Activated naive CD4-positive, alpha-beta T cell treated with anti-CD3 and anti-CD28 coated beads for 36 hours (primary cell): Measurements from ENCODE around the gene PSMG3. TPM values are rescaled to one million over a fixed set of nuclear protein-coding genes. Genes with fewer than 3 reads are reported as not detected.

Experiments used
- CTCF ChIA-PET: fragments of 350-600 bp; sonication (Branson Sonifier 250); formaldehyde crosslinking; loops from one replicate; lab custom pipeline; 2021; ENCODE audit warnings: antibody characterized with exemption; lab: Charles Lee
- DNase-seq: peaks from one replicate; pipeline ENCODE4 v3.0.0-alpha.2; 2020
- H3K27ac Mint-ChIP-seq: one replicate; pipeline ENCODE4 v1.8.0; 2021; ENCODE audit warnings: mild to moderate bottlenecking, mixed read lengths
- H3K27me3 Mint-ChIP-seq: one replicate; pipeline ENCODE4 v1.8.0; 2021; ENCODE audit warnings: low read depth, mixed read lengths
- H3K36me3 Mint-ChIP-seq: one replicate; pipeline ENCODE4 v1.8.0; 2021; ENCODE audit warnings: low read depth, mixed read lengths
- H3K4me1 Mint-ChIP-seq: one replicate; pipeline ENCODE4 v1.8.0; 2021; ENCODE audit warnings: low read depth, mixed read lengths
- H3K4me3 Mint-ChIP-seq: one replicate; pipeline ENCODE4 v1.8.0; 2021; ENCODE audit warnings: mild to moderate bottlenecking, moderate library complexity, mixed read lengths
- H3K9me3 Mint-ChIP-seq: one replicate; pipeline ENCODE4 v1.8.0; 2021; ENCODE audit warnings: mixed read lengths
- intact Hi-C: fragments of 100-400 bp; cut with micrococcal nuclease; formaldehyde crosslinking; loops from one replicate; pipeline ENCODE4 v1.15.1; 2023
- total RNA-seq, 2 experiments: library from RNA; stranded (reverse); gene quantifications; one replicate each; pipeline ENCODE4 v1.2.3, GENCODE V29; 2021

PSMG3 gene
- total RNA-seq, 2 experiments from 2014 or later = 29.8 to 33.9 TPM

DNA sequence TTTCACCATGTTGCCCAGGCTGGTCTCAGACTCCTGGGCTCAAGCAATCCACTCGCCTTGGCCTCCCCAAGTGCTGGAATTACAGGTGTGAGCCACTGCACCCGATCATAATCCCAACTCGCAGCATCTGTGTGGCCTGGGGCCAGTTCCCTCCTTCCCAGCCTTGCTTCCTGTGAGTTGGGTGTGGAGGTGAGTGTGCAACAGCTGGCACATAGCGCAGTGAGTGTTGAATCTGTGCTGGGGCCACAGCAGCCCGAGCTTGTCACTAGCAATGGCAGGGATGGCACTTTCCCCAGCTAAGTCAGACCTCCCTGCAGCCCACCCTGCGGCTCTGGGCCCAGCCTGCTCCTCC, 26.0 kb downstream of the PSMG3 start:
- no peaks in the 10 kb centered on the region for H3K9me3 Mint-ChIP-seq
- no peaks in the 10 kb centered on the region for H3K27me3 Mint-ChIP-seq
- CTCF ChIA-PET = interaction anchor here (0.6 to 0.9 kb wide), 2 partner anchors 37 to 74 kb away, joined by 3 read pairs; no protein-coding TSS in a partner anchor
- intact Hi-C loops = no loop called here
- no peak for DNase-seq
- no peaks in the 10 kb centered on the region for H3K36me3 Mint-ChIP-seq
- H3K4me3 Mint-ChIP-seq = no peak overlapping the region
- no peak overlapping the region for H3K27ac Mint-ChIP-seq
- H3K4me1 Mint-ChIP-seq = no peaks in the 10 kb centered on the region

DNA sequence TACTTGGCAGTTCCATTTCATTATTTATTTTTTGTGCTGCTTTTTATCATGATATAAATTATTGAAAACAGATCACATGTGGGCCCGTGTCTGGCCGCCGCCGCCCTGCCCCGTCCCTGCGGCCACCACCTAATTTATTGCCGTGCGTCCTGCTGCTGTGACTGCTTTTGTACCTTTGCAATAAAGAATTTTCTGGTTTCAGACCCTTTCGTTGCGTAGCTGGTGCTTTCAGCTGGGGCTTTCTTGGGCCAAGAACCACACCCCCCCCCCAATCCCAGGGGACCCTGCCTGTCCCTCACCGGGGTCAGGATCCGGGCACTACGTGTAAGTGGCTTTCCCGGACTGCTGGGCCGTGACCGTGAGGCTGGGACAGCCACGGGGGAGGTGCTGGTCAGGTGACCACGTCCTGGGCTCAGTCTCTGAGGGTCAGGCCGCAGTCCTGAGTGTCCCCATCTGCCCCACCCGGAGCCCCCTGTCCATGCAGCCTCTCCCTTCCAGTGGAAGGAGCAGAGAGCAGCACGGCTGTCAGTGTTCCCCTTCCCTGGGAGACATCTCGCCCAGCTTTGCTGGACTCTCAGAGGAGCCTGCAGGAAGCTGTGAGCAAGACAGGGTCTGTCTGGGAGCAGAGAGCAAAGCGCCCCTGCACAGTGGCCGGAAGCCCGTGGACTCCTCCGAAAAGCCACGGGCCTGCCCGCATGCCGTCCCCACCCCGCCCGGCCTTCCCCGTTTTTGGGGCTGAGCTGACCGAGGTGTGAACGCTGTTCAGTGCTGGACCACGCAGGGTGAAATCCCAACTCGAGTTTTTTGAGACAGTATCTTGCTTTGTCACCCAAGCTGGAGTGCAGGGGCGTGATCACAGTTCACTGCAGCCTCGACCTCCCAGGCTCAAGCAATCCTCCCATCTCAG, 26.7 kb downstream of the PSMG3 start:
- CTCF ChIA-PET = interaction anchor here (0.6 kb wide), 1 partner anchor 75 kb away, joined by 3 read pairs; no protein-coding TSS in a partner anchor
- no peak for DNase-seq
- Mint-ChIP-seq H3K4me1 (no peaks in the 10 kb centered on the region), H3K27ac (no peak overlapping the region), H3K9me3 (no peaks in the 10 kb centered on the region), H3K36me3 (no peaks in the 10 kb centered on the region), H3K27me3 (no peaks in the 10 kb centered on the region), H3K4me3 (no peak overlapping the region)
- intact Hi-C loops = no loop called here

DNA sequence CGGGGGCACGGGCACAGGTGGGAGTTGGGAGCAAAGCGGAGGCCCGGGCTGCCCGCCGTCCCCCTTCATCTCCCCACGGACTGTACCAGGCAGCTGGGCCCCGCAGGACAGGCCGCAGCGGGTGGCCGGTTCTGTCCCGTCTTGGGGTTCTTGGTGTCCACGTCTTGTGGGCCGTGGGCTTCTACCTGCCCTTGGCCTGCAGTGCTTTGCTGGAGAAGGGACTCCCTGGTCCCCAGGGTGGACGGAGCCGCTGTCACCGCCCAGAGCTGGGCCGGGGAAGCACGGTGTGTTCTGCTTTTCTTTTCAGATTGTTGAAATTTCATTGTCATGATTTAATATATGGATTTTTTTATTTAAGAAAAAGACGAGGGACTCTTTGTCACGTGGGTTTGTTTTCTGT, 27.5 kb downstream of the PSMG3 start:
- no peak overlapping the region for H3K27ac Mint-ChIP-seq
- DNase-seq = no peak
- no peaks in the 10 kb centered on the region for H3K36me3 Mint-ChIP-seq
- H3K4me3 Mint-ChIP-seq = no peak overlapping the region
- no peaks in the 10 kb centered on the region for H3K4me1 Mint-ChIP-seq
- H3K9me3 Mint-ChIP-seq = no peaks in the 10 kb centered on the region
- CTCF ChIA-PET = no interaction called here
- H3K27me3 Mint-ChIP-seq = no peaks in the 10 kb centered on the region
- intact Hi-C loops = no loop called here

DNA sequence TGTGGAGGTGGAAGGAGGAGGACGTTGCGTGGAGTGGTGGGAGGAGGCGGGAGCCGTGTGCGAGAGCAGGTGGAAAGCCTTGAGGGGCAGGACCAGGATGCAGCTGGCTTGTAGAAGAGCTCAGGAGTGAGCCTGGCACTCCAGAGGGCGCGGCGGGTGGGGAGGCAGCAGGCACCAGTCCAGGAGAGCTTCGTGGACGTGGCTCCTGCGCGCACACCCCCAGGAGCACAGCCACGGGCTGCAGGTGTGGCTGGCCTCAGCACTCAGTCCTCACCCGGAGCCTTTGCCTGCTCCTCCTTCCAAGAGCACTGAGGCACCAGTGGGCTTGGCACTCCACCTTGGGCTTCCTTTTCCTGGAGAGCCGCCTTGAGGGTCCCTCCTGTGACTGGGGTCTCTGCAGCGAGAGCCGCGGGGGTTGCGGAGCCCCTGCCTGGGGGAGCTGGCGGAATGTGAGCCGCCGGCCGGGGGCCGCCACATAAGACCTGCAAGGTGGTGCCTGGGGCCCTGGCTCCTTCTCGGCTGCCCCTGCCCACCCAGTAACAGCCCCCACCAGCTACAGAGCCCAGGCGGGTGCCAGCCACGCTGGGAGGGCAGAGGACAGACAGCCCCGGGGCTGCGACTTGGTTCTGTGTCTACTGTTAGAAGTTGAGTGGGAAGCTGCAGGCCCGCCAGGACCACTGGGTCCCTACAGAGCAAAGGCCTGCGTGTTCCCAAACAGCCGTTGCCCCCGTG, 28.2 kb downstream of the PSMG3 start:
- Mint-ChIP-seq H3K9me3 (no peaks in the 10 kb centered on the region), H3K27me3 (no peaks in the 10 kb centered on the region), H3K4me1 (no peaks in the 10 kb centered on the region), H3K36me3 (no peaks in the 10 kb centered on the region), H3K27ac (no peak overlapping the region), H3K4me3 (no peak overlapping the region)
- intact Hi-C loops = no loop called here
- DNase-seq = no peak
- CTCF ChIA-PET = no interaction called here

DNA sequence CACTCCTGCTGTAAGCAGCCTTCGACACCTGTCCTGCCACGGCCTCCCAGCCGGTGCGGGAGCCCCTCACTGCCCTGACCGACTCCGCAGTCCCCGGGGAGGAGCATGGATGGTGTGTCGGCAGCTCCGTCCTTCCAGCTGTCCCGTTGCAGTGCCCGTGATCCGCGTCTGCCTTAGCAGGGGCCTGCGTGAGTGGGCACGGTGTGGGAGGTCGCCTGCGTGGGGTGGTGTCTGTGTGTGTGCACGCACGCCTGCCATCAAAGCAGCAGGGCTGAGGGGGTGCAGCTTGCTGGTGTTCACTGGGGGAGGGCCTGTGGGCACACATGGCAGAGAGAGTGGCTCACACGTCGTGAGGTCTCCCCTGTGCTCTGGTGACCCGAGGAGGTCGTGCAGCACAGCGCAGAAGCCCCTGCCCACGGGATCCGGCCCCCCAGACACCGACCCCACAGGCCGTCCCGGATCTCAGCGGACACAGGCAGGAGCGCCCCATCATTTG, 29.0 kb downstream of the PSMG3 start:
- intact Hi-C loops = no loop called here
- Mint-ChIP-seq H3K36me3 (peaks cover 2% of the 10 kb centered on the region), H3K27me3 (no peaks in the 10 kb centered on the region), H3K4me3 (no peak overlapping the region), H3K9me3 (no peaks in the 10 kb centered on the region), H3K4me1 (no peaks in the 10 kb centered on the region), H3K27ac (no peak overlapping the region)
- DNase-seq = no peak
- CTCF ChIA-PET = no interaction called here

DNA sequence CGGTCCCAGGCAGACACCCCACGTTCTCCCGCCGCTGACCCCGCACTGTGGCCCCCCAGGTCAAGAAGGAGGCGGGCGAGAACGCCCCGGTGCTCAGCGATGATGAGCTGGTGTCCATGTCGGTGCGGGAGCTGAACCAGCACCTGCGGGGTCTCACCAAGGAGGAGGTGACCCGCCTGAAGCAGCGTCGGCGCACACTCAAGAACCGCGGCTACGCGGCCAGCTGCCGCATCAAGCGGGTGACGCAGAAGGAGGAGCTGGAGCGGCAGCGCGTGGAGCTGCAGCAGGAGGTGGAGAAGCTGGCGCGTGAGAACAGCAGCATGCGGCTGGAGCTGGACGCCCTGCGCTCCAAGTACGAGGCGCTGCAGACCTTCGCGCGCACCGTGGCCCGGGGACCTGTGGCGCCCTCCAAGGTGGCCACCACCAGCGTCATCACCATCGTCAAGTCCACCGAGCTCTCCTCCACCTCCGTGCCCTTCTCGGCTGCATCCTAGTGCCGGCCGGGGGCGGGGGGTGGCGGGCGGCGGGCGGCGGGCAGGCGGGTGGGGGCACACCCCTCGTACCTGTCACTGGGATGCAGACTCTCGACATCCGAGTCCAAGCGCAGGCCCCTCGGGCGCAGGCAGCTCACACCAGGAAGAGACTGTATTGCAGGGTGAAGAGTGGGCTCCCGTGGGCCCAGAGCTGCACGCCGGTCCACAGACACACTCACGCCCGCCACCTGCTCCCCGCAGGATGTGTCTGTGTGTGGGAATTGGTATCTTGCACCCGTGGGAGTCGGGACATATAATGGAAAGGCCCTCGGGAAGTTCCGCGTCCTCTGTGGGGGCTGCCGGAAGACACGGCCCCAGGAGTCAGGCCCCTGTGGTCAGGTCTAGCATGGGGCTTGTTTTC, 29.7 kb downstream of the PSMG3 start:
- CTCF ChIA-PET = no interaction called here
- intact Hi-C loops = no loop called here

DNA sequence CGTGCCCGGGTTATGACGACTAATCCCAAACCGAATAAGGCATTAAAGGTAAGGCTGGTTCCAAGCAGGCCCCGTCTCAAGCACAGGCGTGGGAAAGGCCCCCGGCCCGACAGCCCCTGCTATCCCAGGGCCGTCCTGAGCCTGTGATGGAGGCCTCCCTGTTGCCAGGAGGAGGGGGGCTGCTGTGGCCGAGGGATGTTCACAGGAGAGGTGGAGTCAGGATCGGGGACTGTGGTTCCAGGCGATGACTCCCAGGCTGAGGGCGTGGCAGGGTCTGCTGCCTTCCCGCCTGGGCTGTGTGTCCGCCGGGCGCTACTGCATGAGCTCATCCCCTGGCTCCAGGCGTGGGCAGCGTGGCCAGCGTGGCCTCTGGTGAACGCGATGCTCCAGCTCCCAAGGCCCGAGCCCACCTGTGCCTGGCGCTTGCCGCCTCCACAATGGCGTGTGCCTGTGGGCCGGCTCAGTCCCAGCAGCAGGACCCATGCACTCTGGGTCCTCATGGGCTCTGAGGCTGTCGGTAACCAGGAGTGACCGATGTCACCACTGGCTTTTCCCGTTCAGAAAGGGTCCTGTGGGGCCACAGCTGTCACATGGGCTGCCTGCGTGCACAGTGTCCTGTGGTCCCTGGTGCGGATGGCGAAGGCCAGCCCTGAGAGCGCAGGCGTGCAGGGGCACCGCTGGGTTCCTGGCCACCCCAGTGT, 30.5 kb downstream of the PSMG3 start:
- Mint-ChIP-seq H3K9me3 (no peaks in the 10 kb centered on the region), H3K4me3 (no peak overlapping the region), H3K27ac (no peak overlapping the region), H3K27me3 (no peaks in the 10 kb centered on the region), H3K36me3 (peaks cover 2% of the 10 kb centered on the region), H3K4me1 (no peaks in the 10 kb centered on the region)
- CTCF ChIA-PET = no interaction called here
- DNase-seq = no peak
- intact Hi-C loops = no loop called here

More for the DNA sequence above, 29.7 kb downstream of the PSMG3 start:
- Mint-ChIP-seq H3K4me3 (no peak overlapping the region), H3K27ac (no peak overlapping the region), H3K36me3 (peaks cover 2% of the 10 kb centered on the region), H3K27me3 (no peaks in the 10 kb centered on the region), H3K9me3 (no peaks in the 10 kb centered on the region), H3K4me1 (no peaks in the 10 kb centered on the region)
- DNase-seq = no peak

DNA sequence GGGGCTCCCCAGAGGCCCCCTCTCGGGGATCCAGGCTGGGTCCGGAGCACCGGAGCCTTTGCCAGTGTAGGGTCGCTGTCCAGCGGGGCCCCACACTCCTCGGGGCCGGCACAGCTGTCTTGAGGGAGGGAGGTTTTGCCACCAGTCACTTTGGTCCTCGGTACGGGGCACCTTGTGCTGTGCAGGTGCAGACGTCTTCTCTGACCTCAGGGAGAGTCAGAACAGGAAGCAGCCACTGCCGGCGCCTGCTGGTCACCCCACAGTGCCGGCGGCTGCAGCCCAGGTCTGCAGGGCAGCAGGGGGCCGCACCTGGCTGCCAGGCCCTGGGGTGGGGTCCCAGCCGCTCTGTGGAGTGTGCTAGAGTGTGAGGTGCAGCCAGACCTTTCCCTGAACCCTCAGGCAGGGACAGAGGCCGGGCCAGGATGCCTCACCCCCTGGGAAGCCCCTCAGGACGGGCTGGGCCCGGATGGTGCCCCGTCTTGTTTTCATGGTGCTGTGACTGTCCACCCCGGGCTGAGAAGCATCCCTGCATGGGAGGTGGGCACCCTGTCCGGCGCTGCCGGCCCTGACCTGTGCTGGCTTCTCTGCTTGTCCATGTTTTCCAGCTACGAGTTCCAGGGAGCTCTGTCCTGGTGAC, 31.2 kb downstream of the PSMG3 start:
- CTCF ChIA-PET = no interaction called here
- intact Hi-C loops = no loop called here

DNA sequence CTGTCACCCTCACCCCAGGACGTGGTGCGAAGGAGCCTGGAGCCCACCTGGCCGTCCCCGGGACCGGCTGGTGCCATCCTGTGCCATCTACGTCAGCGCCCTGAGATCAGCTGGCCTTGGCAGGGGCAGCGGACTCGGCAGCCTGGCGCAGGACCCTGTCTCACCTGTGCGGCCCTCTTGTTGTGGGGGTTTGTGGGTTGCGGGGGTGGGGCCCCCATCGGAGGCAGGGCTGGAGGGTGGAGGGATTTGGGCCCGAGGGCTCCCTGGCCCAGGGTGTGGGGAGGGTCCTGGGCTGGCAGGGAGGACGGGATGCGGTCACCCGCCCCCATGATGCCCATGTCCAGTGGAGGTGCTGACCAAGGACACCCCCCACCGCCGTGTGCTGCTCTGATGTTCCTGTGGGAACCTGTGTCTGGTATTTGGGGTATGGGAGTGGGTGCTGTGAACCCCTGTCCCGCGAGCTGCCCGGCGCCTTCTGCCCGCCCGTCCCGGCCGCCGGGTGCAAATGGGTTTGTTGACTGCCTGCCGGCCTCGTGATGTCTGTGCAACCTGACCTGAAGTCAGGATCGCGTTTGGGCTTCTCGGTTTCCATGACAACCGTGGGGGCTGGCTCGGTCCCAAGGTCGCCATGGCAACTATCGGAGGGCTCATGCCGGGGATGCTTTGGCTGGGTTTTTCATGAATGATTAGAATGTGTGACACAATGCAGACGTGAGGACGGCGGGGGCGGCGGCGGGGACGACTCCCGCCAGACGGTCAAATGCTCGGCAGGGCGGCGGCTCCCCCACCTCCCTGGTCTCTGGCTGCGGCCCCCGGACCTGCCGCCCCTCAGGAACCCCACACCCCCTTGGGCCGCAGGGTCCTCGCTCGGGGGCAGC, 32.1 kb downstream of the PSMG3 start:
- H3K27ac Mint-ChIP-seq = no peak overlapping the region
- H3K9me3 Mint-ChIP-seq = no peaks in the 10 kb centered on the region
- peaks cover 12% of the 10 kb centered on the region for H3K4me1 Mint-ChIP-seq
- intact Hi-C loops = no loop called here
- H3K4me3 Mint-ChIP-seq = no peak overlapping the region
- CTCF ChIA-PET = no interaction called here
- no peak for DNase-seq
- H3K36me3 Mint-ChIP-seq = peaks cover 2% of the 10 kb centered on the region
- H3K27me3 Mint-ChIP-seq = no peaks in the 10 kb centered on the region

More for the DNA sequence above, 31.2 kb downstream of the PSMG3 start:
- H3K4me1 Mint-ChIP-seq = peaks cover 3% of the 10 kb centered on the region
- peaks cover 2% of the 10 kb centered on the region for H3K36me3 Mint-ChIP-seq
- no peak overlapping the region for H3K4me3 Mint-ChIP-seq
- DNase-seq = no peak
- no peaks in the 10 kb centered on the region for H3K27me3 Mint-ChIP-seq
- no peaks in the 10 kb centered on the region for H3K9me3 Mint-ChIP-seq
- no peak overlapping the region for H3K27ac Mint-ChIP-seq

DNA sequence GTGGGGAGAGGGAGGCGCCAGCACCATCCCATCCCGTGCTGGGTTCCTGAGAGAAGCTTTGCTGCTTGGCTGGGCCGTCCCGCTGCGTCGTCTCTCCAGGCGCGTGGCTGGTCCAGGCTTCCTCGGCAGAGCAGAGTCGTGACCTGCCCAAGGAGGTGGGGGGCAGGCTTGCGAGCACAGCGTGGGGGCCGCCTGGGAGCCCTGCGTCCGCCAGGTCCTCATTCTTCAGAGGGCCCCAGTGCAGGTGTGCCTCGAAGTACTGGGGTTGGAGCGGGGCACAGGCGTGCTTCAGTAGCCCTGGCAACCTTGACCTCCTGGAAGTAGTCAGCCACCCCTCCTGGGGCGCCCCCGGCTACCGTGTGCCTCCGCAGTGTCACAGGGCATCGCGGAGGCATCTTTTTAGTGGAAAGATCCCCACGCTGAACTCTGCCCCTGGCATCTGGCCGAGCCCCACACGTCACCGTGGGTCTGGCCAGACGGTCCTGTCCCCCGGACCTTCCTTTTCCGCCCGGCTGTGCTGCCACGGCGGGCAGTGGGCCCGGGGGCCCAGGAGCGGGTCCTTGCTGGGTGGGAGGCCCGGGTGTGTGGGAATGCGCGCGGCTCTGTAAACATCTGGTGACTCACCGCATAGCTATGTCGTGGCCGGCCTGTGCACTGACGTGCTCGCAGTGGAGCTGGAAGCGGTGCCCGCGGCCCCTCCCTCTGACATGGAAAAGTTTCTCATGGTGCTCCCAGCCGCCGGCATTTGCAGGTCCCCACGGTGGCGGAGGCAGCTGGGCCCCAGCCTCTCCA, 32.9 kb downstream of the PSMG3 start:
- no peak overlapping the region for H3K27ac Mint-ChIP-seq
- intact Hi-C loops = no loop called here
- CTCF ChIA-PET = interaction anchor here (0.6 kb wide), 1 partner anchor 448 kb away, joined by 3 read pairs; no protein-coding TSS in a partner anchor

More for the DNA sequence above, 32.9 kb downstream of the PSMG3 start:
- Mint-ChIP-seq H3K4me1 (peaks cover 18% of the 10 kb centered on the region), H3K9me3 (no peaks in the 10 kb centered on the region), H3K4me3 (no peak overlapping the region), H3K36me3 (peaks cover 2% of the 10 kb centered on the region), H3K27me3 (no peaks in the 10 kb centered on the region)
- no peak for DNase-seq
